ENCODE measurements around the gene MUL1. TPM values are rescaled to one million over a fixed set of nuclear protein-coding genes. Genes with fewer than 3 reads are reported as not detected.

MUL1 gene
- total RNA-seq, 1 experiment from 2014 or later = 22.8 TPM

DNA sequence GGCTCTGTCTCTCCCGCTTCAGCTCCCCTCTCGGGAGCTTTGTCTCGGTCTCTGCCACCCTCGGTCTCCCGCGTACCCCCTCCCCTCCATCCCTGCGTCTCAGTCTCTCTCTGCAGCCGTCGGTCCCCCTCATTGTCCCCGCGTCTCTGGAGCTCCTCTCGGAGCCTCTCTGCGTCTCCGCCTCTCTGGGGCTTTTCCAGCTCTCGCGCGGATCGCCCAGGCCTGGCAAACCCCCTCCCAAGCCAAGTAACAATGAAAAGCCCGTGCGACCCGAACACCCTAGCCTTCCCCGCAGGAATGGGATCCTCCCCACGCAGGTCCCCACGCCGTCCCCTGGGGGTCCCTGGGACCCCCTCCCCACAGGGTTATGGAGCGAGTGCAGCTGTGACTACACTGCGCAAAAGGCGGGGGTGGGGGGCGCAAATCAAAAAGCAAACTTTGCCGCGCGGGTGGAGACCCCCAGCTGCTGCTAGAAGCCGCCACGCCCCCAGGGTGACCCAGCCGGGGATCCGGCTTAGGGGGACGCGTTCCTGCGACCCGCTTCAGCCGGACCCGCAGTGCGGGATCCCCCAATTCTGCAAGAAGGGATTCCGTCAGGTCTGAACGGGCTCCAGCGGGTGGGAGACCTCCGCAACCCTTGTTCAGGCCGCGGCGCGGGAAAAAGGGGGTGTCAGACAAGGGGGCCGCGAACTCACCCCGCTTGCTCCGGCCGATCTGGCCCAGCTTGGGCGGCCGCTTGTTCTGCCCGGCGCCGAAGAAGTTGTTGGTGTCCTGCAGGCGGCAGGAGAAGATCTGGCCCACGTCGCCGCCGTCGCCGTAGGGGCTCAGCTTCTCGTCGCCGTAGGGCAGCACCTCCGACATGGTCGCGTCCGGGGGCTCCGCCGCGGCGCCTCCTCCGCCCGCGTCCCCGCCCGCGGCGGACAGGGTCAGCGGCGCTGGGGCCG lies 23.2 kb downstream of the MUL1 start:
- DNase-seq = no peak
- Histone ChIP-seq H3K4me3 (peak overlapping the region; percentile 87), H3K36me3 (ENCODE audit: low read depth) (no peaks in the 10 kb centered on the region), H4K20me1 (ENCODE audit: insufficient read depth) (peaks cover 5% of the 10 kb centered on the region; the same call in 1 of the 2 replicates), H3K4me2 (peak overlapping the region; percentile 92), H3K27me3 (ENCODE audit: insufficient read depth, low read depth) (no peaks in the 10 kb centered on the region), H3K9me2 (ENCODE audit: insufficient read depth) (no peaks in the 10 kb centered on the region), H3K9me3 (ENCODE audit: insufficient read depth, low read depth) (no peaks in the 10 kb centered on the region), H3F3A (ENCODE audit: insufficient read depth, low read depth) (peaks cover 26% of the 10 kb centered on the region; the same call in 1 of the 2 replicates), H3K79me2 (ENCODE audit: low read depth) (peaks cover 40% of the 10 kb centered on the region), H3K27ac (peak overlapping the region; percentile 46), H3K4me1 (replicated peaks; ENCODE audit: insufficient read depth) (peaks cover 38% of the 10 kb centered on the region), H2AFZ (no peak overlapping the region)
- no peak for TF ChIP-seq EZH2 (IDR thresholded peaks at IDR 0.05; ENCODE audit: low read depth)
- no peak for TF ChIP-seq CTCF (conservative IDR thresholded peaks at IDR 0.05)
- POLR2A ChIA-PET (ENCODE audit: unreplicated experiment) = interaction anchor here (0.6 kb wide), 2 partner anchors 10 to 133 kb away, joined by 3 to 6 read pairs; no protein-coding TSS in a partner anchor
- CTCF ChIA-PET = no interaction called here
- intact Hi-C loops (cut with micrococcal nuclease; ENCODE audit: unreplicated experiment) = loop anchor here (5.0 kb wide), 1 partner anchor 107 kb away; no protein-coding TSS in a partner anchor
- BruUV-seq (replicated peaks) = TSS peak; percentile 29

DNA sequence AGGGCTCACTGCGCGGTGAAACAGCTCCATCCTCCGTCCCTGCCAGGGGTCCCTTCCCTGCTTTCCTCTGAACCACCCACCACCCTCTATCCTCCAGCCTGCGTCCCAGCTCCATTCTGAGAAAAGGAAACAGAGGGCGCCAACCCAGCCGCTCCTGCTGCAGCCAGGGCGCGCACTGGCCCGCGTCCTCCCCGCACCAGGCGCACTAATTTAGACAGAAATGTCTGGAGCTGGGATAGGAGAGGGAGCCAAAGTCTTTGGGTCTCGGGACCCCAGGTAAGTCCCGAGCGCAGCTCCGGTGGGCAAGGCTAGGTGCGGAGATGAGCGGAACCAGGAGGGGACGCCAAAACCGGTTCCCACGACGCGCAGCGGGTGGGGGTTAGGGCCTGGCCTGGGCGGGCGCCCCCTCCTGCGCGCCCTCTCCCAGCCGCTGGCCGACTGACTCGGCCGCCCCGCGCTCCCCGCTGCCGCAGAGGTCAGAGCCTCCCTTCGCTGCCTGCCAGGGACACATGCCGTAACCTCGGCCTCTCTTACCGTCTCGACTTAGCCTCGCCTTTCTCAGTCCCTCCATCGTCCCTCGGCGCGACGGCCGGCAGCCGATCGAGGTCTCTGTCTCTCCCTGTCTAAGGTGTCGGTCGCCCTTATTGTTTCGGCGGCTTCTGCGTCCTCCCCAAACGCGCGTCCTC lies 24.0 kb downstream of the MUL1 start:
- H3F3A ChIP-seq (ENCODE audit: insufficient read depth, low read depth) = peaks cover 26% of the 10 kb centered on the region; the same call in 1 of the 2 replicates
- peak overlapping the region; percentile 92 for H3K4me2 ChIP-seq
- H3K27ac ChIP-seq = peak overlapping the region; percentile 46
- H3K36me3 ChIP-seq (ENCODE audit: low read depth) = no peaks in the 10 kb centered on the region
- peak overlapping the region; percentile 87 for H3K4me3 ChIP-seq
- H3K9me2 ChIP-seq (ENCODE audit: insufficient read depth) = no peaks in the 10 kb centered on the region
- peaks cover 5% of the 10 kb centered on the region; the same call in 1 of the 2 replicates for H4K20me1 ChIP-seq (ENCODE audit: insufficient read depth)
- peaks cover 39% of the 10 kb centered on the region for H3K4me1 ChIP-seq (replicated peaks; ENCODE audit: insufficient read depth)
- peaks cover 40% of the 10 kb centered on the region for H3K79me2 ChIP-seq (ENCODE audit: low read depth)
- intact Hi-C loops (cut with micrococcal nuclease; ENCODE audit: unreplicated experiment) = loop anchor here (5.0 kb wide), 1 partner anchor 107 kb away; no protein-coding TSS in a partner anchor
- no peaks in the 10 kb centered on the region for H3K27me3 ChIP-seq (ENCODE audit: insufficient read depth, low read depth)
- no TSS peak for BruUV-seq (replicated peaks)
- no peak overlapping the region for H2AFZ ChIP-seq
- DNase-seq = peak in 1 of 2 experiments; percentile 28
- ChIA-PET CTCF (no interaction called here), POLR2A (ENCODE audit: unreplicated experiment) (interaction anchor here (0.6 kb wide), 3 partner anchors 11 to 132 kb away, joined by 3 to 6 read pairs (median 3); no protein-coding TSS in a partner anchor)
- H3K9me3 ChIP-seq (ENCODE audit: insufficient read depth, low read depth) = no peaks in the 10 kb centered on the region
- no peak for TF ChIP-seq CTCF (conservative IDR thresholded peaks at IDR 0.05)
- no peak for TF ChIP-seq EZH2 (IDR thresholded peaks at IDR 0.05; ENCODE audit: low read depth)
